Chondrocyte (in vitro differentiated cells): ENCODE data around the gene PRXL2A. TPM values are rescaled to one million over a fixed set of nuclear protein-coding genes. Genes with fewer than 3 reads are reported as not detected.

Source experiments
- DNase-seq: peaks from one replicate; pipeline ENCODE4 v3.0.0; 2021; ENCODE audit warnings: mixed read lengths, low spot score
- H3K27ac Mint-ChIP-seq: one replicate; pipeline ENCODE4 v1.8.0; 2021; ENCODE audit warnings: mild to moderate bottlenecking, moderate library complexity, mixed read lengths; ENCODE audit not compliant: unreplicated experiment
- H3K27me3 Mint-ChIP-seq: 2 replicates; pipeline ENCODE4 v1.8.0; 2021; ENCODE audit warnings: low read depth, mixed read lengths
- H3K36me3 Mint-ChIP-seq: 2 replicates; pipeline ENCODE4 v1.8.0; 2021; ENCODE audit warnings: low read depth, mixed read lengths
- H3K4me1 Mint-ChIP-seq: 2 replicates; pipeline ENCODE4 v1.8.0; 2021; ENCODE audit warnings: low read depth, mild to moderate bottlenecking, mixed read lengths
- H3K4me3 Mint-ChIP-seq: one replicate; pipeline ENCODE4 v1.8.0; 2021; ENCODE audit warnings: mild to moderate bottlenecking, moderate library complexity, mixed read lengths; ENCODE audit not compliant: unreplicated experiment
- H3K9me3 Mint-ChIP-seq: 2 replicates; pipeline ENCODE4 v1.8.0; 2021; ENCODE audit warnings: low read depth, mixed read lengths
- CTCF ChIP-seq: fragments of 200-600 bp; sonication (generic); IDR thresholded peaks from 2 replicates; pipeline ENCODE4 v1.5.0; 2021; ENCODE audit warnings: antibody characterized with exemption, mild to moderate bottlenecking, moderate library complexity
- total RNA-seq: library from RNA; stranded (reverse); gene quantifications from 3 replicates; pipeline ENCODE4 v1.2.1, GENCODE V29; 2021

PRXL2A gene
- total RNA-seq, 1 donor from 2014 or later: 86.9 TPM

GRCh38 chr10:80468806-80469421 lies 60.6 kb downstream of the PRXL2A start:
- H3K9me3 Mint-ChIP-seq: no peaks in the 10 kb centered on the region
- no peak for TF ChIP-seq CTCF
- H3K27me3 Mint-ChIP-seq: no peaks in the 10 kb centered on the region
- H3K4me3 Mint-ChIP-seq: no peak overlapping the region
- no peak for DNase-seq
- peaks cover 55% of the 10 kb centered on the region for H3K4me1 Mint-ChIP-seq
- peaks cover 1% of the 10 kb centered on the region for H3K36me3 Mint-ChIP-seq
- no peak overlapping the region for H3K27ac Mint-ChIP-seq

DNA sequence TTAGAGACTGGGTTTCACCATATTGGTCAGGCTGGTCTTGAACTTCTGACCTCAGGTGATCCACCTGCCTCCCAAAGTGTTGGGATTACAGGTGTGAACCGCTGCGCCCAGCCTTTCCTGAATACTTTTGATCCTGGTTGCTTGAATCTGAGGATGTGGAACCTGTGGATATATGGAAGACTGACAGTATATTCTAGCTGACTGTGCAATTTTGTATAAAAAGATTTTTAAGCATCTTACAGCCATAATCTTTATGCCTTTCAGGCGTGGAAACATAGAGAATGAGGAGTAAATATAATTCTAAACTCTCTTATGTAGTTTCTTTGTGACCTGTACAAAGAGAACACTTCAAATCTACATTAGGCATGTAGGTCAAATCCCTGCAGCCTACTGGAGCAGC lies 61.9 kb downstream of the PRXL2A start:
- peaks cover 1% of the 10 kb centered on the region for H3K36me3 Mint-ChIP-seq
- H3K4me1 Mint-ChIP-seq: peaks cover 53% of the 10 kb centered on the region
- H3K9me3 Mint-ChIP-seq: no peaks in the 10 kb centered on the region
- TF ChIP-seq CTCF: no peak
- H3K27me3 Mint-ChIP-seq: no peaks in the 10 kb centered on the region
- H3K4me3 Mint-ChIP-seq: no peak overlapping the region
- H3K27ac Mint-ChIP-seq: no peak overlapping the region
- DNase-seq: no peak

- peak overlapping the region; percentile 66 for H3K27ac Mint-ChIP-seq
- H3K9me3 Mint-ChIP-seq: no peaks in the 10 kb centered on the region
- H3K4me3 Mint-ChIP-seq: no peak overlapping the region
- no peaks in the 10 kb centered on the region for H3K27me3 Mint-ChIP-seq
- no peak for TF ChIP-seq CTCF
- peaks cover 1% of the 10 kb centered on the region for H3K36me3 Mint-ChIP-seq
- peaks cover 46% of the 10 kb centered on the region for H3K4me1 Mint-ChIP-seq
- no peak for DNase-seq
These were observed 62.6 kb downstream of the PRXL2A start for GRCh38 chr10:80471001-80471400.

DNA sequence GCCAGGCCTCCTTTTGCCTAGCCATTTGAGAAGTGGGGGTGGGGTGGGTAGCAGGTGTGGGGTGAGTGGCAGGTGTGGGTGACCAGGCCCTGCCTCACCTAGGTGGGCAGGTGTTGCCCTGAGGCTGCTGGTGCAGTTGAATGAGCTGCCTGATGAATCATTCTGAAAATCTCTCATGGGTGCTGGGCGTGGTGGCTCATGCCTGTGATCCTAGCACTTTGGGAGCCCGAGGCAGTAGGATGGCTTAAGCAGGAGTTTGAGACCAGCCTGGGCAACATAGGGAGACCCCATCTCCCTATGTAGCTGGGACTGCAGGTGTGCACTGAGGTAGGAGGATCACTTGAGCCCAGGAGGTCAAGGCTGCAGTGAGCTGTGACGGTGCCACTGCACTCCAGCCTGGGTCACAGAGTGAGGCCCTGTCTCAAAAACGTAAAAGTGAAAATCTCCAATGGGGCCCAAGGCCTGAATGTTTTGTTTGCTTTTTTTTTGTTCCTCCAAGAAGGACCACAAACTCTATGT lies 63.4 kb downstream of the PRXL2A start:
- no peaks in the 10 kb centered on the region for H3K27me3 Mint-ChIP-seq
- DNase-seq: no peak
- peaks cover 43% of the 10 kb centered on the region for H3K4me1 Mint-ChIP-seq
- H3K9me3 Mint-ChIP-seq: no peaks in the 10 kb centered on the region
- peaks cover 1% of the 10 kb centered on the region for H3K36me3 Mint-ChIP-seq
- no peak for TF ChIP-seq CTCF
- peak overlapping the region; percentile 78 for H3K27ac Mint-ChIP-seq
- H3K4me3 Mint-ChIP-seq: no peak overlapping the region

DNA sequence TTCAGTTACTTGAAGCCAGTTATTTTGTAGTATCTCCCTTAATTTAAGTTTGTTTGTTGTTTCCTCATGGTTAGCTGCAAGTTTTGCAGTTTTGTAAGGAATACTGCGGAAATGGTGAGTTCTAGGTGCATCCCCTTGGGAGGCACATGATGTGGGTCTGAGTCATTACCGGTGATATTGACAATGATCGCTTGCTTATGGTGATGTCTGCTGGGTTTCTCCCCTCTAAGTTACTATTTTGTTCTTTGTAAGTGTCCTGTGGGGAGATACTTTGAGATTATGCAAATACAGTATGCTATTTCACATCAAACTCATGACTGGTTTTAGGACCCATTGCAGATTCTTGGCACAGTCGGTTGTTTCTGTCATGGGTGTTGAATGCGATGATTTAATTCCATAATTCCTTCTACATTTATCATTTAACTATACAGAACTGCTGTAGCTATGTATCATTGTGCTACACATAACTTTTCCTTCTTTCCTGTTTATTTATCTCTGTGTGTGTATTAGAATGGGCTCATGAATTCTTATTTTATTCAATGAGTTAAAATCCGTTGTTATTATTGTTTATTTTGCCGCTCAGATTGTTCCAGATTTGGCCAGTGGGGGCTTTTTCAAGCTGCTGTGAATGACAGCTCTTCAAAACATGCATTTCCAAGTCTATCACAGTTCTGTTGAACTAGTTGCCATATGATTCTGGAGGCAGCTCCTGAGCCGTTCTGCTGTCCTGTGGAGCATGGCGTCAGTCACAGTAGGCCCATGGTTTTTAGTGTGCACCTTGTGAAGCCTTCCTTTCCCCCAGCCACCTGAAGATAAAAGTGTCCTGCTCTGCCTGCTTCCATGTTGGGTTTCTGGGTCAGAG lies 64.1 kb downstream of the PRXL2A start:
- H3K4me1 Mint-ChIP-seq: peaks cover 50% of the 10 kb centered on the region
- peak overlapping the region; percentile 78 for H3K27ac Mint-ChIP-seq
- no peak for DNase-seq
- peaks cover 3% of the 10 kb centered on the region for H3K36me3 Mint-ChIP-seq
- H3K27me3 Mint-ChIP-seq: no peaks in the 10 kb centered on the region
- no peak for TF ChIP-seq CTCF
- peaks cover 2% of the 10 kb centered on the region for H3K9me3 Mint-ChIP-seq
- H3K4me3 Mint-ChIP-seq: no peak overlapping the region
